Liver (tissue), 3 donors: ENCODE results near the gene GDF2.

Source experiments
- RAD21 ChIP-seq, 2 donors: IDR thresholded peaks; 2 replicates each; pipeline ENCODE4 v1.6.1; 2016; ENCODE audit warnings: antibody characterized with exemption in 2 of 2, mild to moderate bottlenecking in 2 of 2
- TAF1 ChIP-seq: conservative IDR thresholded peaks from 2 replicates; pipeline ENCODE4 v1.6.1; 2016; ENCODE audit warnings: antibody characterized with exemption, mild to moderate bottlenecking
- YY1 ChIP-seq: IDR thresholded peaks from 2 replicates; pipeline ENCODE4 v1.6.1; 2016; ENCODE audit warnings: antibody characterized with exemption, mild to moderate bottlenecking
- TF ChIP-seq, protein P1 (sequence below): fragments of 150-350 bp; IDR thresholded peaks from 2 replicates; pipeline ENCODE4 v1.5.1; 2017; ENCODE audit warnings: improper control_type of control experiment, low read depth, low read length; ENCODE audit not compliant: missing input control
- TF ChIP-seq, protein P2 (sequence below): IDR thresholded peaks from 2 replicates; pipeline ENCODE4 v1.6.1; 2016; ENCODE audit warnings: antibody characterized with exemption
- TF ChIP-seq, protein P3 (sequence below): IDR thresholded peaks from 2 replicates; pipeline ENCODE4 v1.6.1; 2016; ENCODE audit warnings: antibody characterized with exemption, mild to moderate bottlenecking
- TF ChIP-seq, protein P4 (sequence below): IDR thresholded peaks from 2 replicates; pipeline ENCODE4 v1.6.1; 2016; ENCODE audit warnings: antibody characterized with exemption
- donor health status: healthy.
- donor health status: healthy.

DNA sequence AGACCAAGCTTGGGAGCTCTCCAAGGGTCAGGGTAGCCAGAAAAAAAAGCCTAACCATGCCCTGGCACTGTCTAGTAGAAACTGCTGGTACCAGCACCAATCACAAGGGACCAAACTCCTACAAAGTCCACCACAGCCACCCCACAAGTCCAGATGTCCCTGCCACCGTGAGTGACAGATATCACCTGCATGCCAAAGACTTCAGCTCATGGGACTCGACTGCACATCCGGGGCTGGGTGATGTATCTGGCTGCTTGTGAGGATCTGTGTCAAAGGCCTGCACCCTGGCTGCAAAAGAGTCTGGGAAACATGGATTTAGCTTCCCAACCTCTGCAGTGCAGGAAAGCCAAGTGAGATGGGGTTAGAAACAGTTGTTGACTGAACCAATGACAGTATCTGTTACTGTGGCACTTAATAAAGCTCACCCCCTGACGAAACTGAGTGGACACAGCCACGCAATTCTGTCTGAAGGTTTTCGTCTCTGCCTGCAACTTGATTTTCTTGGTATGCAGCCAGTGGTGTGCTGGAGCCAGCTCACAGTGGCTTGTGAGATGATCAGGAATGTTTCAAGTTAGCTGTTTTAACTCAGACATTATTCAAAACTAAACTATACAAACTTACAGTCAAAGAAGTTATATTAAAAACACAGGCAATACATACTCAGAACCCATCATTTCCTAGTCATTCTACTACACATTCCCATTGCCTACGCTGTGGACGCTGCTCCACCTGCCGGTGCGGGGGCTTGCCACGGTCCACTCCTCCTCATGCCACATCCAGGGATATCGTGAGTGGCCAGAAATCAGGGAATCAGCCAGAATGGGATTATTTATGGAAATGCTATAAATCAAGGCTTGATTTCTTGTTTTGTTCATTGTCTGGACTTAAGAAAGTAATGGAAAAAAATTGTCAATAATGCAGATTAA is 52.6 kb downstream of the GDF2 start:
- TF ChIP-seq RAD21 (IDR thresholded peaks at IDR 0.05) (no peak), TAF1 (no peak), YY1 (no peak)
- TF ChIP-seq, protein P1, sequence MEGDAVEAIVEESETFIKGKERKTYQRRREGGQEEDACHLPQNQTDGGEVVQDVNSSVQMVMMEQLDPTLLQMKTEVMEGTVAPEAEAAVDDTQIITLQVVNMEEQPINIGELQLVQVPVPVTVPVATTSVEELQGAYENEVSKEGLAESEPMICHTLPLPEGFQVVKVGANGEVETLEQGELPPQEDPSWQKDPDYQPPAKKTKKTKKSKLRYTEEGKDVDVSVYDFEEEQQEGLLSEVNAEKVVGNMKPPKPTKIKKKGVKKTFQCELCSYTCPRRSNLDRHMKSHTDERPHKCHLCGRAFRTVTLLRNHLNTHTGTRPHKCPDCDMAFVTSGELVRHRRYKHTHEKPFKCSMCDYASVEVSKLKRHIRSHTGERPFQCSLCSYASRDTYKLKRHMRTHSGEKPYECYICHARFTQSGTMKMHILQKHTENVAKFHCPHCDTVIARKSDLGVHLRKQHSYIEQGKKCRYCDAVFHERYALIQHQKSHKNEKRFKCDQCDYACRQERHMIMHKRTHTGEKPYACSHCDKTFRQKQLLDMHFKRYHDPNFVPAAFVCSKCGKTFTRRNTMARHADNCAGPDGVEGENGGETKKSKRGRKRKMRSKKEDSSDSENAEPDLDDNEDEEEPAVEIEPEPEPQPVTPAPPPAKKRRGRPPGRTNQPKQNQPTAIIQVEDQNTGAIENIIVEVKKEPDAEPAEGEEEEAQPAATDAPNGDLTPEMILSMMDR: no peak
- TF ChIP-seq, protein P2, sequence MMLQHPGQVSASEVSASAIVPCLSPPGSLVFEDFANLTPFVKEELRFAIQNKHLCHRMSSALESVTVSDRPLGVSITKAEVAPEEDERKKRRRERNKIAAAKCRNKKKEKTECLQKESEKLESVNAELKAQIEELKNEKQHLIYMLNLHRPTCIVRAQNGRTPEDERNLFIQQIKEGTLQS: no peak
- TF ChIP-seq, protein P3, sequence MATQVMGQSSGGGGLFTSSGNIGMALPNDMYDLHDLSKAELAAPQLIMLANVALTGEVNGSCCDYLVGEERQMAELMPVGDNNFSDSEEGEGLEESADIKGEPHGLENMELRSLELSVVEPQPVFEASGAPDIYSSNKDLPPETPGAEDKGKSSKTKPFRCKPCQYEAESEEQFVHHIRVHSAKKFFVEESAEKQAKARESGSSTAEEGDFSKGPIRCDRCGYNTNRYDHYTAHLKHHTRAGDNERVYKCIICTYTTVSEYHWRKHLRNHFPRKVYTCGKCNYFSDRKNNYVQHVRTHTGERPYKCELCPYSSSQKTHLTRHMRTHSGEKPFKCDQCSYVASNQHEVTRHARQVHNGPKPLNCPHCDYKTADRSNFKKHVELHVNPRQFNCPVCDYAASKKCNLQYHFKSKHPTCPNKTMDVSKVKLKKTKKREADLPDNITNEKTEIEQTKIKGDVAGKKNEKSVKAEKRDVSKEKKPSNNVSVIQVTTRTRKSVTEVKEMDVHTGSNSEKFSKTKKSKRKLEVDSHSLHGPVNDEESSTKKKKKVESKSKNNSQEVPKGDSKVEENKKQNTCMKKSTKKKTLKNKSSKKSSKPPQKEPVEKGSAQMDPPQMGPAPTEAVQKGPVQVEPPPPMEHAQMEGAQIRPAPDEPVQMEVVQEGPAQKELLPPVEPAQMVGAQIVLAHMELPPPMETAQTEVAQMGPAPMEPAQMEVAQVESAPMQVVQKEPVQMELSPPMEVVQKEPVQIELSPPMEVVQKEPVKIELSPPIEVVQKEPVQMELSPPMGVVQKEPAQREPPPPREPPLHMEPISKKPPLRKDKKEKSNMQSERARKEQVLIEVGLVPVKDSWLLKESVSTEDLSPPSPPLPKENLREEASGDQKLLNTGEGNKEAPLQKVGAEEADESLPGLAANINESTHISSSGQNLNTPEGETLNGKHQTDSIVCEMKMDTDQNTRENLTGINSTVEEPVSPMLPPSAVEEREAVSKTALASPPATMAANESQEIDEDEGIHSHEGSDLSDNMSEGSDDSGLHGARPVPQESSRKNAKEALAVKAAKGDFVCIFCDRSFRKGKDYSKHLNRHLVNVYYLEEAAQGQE: no peak
- TF ChIP-seq, protein P4, sequence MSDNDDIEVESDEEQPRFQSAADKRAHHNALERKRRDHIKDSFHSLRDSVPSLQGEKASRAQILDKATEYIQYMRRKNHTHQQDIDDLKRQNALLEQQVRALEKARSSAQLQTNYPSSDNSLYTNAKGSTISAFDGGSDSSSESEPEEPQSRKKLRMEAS: no peak
